GM10847 (cell line): ENCODE measurements around the gene PRSS50.

Source experiments
- POLR2A ChIP-seq: IDR thresholded peaks from 2 replicates; pipeline ENCODE4 v1.6.1; 2011; ENCODE audit not compliant: insufficient read length; ENCODE audit errors: extremely low read depth

The PRSS50 gene

DNA sequence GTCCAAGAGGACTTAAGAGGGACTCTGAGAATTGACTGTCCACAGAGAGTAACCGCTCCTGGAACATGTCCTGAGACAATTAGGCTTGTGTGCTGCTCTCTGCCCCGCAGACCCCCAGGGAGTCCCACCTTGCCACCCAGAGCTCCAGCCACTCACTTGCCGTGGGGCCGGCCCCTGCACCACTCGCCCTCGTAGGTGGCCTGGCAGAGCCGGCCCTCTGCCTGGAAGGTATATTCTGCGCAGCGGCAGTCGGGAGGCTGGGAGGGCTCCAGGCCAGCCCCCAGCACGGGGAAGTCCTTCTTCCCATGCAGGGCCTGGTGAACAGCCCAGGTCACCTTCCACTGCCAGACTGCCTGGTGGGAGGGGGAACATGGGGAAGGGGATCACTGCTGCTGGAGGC is 34.7 kb downstream of the PRSS50 start:
- no peak for TF ChIP-seq POLR2A

GRCh38 chr3:46681856-46682540 is 35.7 kb downstream of the PRSS50 start:
- no peak for TF ChIP-seq POLR2A

DNA sequence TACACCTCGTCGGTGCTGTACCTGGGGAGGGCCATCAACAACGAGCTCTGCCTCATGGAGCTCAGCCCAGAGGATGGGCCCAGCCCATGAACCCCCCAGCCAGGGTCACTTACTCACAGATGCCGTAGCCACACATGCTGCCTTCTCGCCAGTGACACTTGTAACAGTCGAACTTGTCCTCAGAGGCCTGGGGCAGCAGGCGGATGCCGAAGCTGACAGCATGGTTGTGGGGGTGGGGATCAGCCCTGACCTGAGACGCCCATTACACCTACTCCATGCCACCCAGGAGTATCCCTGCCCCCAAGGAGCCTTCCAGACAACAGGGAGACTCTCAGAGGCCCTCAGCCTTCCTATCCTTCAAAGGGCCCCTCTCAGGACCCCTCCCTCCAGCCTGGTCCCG is 36.3 kb downstream of the PRSS50 start:
- TF ChIP-seq POLR2A: no peak

DNA sequence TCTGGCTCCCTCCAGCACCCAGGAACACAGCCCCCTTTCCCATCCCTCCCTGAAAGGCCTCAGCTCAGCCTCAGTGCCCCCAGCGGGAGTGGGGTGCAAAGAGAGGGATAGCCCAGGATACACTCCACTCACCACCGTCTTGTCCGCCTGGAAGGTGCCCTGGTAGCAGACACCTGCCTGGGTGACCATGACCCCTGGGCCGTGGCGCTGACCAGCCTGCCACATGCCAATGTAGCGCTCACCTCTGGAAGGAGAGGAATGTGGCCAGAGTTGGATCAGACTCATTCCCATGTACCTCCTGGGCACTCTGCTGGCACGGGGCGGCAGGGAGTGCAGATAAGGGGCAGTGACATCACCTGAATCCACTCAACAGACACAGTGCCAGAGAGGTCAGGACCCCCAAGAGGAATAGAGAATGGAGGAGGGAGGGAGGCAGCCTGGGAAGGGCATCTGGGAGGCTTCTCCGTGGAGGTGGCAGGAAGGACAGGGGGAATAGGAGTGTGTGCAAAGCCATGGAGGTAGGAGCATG is 37.3 kb downstream of the PRSS50 start:
- TF ChIP-seq POLR2A: no peak

- TF ChIP-seq POLR2A: no peak
Observed at GRCh38 chr3:46679681-46680080, 38.0 kb downstream of the PRSS50 start.

GRCh38 chr3:46678280-46678679 is 39.4 kb downstream of the PRSS50 start:
- TF ChIP-seq POLR2A: no peak

- no peak for TF ChIP-seq POLR2A
Observed at GRCh38 chr3:46677411-46677726, 40.3 kb downstream of the PRSS50 start.

DNA sequence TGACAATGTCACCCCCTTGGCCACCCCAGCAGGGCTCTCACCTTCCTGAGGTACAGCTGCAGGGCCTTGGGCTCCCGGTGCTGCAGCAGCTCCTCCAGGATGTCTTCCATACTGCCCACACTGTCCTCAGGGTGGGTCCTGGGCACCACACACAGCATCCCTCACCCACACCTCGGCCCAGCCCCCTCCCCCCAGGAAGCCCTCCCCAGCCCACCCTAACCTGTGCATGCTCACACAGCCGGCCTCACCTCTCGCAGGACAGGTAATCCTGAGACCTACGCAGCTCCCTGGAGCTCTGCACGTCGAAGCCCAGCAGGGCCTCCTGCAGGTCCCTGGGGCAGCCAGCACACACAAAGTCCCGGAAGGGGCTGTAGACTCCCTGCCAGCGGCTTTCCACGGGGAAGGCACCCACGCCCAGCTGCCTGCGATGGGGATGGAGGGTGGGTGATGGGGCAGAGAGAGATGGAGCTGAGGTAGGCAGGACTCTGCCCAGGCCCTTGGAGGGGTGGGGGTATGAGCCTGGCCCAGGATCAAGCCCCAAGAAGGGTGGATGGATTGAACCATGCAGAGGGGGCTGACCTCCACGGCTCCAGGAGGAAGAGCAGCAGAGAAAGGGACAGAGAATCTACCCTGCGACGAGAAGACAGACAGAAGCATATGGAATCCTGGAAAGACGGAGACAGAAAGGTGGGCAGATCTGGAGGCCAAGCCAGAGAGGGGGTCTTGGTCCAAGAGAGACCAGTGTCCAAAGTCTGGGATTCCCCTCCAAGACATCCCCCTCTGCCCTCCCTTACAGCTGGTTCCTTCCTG is 40.9 kb downstream of the PRSS50 start:
- no peak for TF ChIP-seq POLR2A

DNA sequence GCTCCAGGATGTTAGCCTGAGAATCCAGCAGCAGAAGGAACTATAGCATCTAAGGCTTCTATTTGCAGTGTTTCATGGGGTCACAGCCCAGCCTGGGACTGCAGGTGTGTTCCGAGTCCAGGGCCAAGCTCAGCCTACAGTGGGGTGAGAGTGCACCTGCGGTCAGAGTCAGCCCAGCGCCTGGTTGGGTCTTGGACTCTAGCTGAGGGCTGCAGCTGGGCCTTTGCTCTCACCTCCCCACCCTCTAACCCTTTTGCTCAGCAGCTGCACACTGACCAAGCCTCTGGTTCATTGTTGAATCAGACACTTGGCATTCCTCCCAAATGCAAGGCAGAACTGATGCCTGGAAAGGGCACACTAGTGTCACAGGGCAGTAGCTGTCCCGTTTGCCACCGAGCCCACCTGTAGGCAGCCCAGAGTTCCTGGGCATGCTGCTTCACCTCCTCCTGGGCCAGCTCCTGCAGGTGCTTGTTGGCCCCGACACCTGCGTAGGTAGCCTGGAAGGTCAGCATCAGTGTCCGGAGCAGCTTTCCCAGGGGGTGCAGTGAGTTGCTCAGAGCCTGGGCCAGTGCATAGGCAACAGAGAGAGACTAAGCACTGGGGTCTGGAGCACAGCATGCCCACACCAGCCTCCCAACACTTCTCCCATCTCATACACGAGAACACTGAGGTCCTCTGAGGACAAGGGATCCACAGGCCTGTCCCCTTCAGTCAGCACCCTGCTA is 41.7 kb downstream of the PRSS50 start:
- TF ChIP-seq POLR2A: no peak

DNA sequence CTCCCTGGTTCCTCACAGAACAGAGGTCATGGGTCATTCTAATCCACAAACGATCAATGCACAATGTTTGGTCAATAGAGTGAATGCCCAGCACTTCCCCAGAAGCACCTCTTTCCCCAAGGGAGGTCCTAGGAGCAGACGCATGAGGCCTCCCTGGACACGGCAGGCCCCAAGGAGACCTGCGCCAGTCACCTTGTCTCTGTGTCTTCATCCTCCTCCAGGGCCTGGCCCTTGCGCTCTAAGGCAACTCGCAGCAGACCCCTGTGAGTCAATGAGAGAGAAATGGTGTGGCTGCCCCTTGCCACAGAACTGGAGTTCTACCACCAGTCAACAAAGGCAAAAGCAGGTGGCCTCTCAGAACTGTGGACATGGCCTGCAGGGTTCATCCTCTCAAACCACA is 42.2 kb downstream of the PRSS50 start:
- no peak for TF ChIP-seq POLR2A

DNA sequence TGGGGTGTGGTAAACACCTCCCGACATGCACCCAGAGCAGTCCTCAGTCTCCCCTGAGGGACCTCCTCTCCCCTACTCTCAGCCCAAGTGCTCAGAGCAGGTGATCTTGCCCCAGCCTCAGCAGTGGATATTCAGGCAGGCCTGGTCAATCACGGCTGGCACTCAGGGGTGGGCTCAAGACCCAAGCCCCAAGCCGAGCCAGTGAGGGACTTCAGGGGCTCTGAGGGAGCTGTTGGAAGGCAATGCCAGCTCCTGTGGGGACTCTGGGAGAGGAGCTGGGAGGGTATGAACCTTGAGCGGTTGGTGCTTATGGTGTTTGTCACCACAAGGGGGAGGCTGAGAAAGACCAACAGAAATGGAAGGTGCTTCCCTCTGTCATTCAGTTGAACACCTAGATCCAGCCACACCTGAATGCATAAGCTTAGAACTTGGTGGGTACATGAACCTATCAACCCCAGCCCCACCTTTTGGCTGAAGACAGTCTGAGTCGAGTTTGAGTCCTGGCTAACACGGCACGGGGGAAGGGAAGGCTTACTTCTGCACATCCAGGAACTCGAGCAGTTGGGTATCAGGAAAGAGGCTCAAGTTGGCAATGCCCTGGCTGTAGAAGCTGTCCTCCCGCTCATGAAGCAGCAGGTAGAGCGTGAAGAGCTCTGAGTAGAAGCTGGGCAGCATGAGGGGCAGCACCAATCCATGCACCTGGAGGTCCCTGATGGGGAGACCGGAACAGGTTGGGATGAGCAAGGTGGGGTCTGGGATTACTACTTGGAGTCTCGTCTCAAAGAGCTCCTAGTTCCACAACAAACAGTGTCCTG is 43.4 kb downstream of the PRSS50 start:
- no peak for TF ChIP-seq POLR2A

DNA sequence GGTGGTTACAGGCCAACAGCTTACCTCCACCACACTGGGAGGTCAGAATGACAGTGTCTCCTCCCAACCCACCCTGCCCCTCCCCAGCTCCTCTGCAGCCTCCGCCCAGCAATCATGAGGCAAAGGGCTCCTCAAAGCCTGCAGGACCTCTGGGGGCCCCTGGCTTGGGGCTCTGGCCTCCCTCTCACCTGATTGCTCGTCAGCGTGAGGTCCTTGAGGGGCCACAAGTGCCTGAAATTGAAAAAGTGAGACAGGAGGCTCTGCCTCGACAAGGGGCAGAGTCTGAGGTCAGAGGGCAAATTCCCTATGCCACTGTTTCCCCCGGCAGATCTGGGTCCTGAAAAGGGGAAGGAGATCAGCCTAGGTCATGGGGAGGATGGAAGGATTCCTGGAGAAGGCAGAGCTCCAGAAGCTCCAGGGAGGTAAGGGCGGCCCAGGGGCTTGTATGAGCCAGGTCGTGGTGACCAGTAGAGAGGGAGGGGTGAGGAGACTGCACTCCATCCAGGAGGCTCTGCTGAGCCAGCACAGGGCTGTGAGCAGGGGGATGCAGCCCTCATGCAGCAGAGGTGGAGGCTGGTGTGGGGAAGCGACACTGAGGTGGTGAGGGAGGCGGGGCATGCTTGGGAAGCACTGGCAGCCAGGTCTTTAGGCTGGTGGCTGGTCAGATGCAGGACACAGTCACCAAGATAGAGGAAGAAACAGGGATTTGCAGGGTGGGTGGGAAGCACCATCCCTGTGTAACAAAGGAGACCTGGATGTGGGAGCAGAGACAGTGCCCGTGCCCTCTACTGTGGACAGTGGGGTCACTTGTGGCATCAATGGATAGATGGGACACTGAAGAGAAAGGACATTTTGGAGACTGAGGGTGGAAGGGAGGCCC is 44.3 kb downstream of the PRSS50 start:
- no peak for TF ChIP-seq POLR2A

DNA sequence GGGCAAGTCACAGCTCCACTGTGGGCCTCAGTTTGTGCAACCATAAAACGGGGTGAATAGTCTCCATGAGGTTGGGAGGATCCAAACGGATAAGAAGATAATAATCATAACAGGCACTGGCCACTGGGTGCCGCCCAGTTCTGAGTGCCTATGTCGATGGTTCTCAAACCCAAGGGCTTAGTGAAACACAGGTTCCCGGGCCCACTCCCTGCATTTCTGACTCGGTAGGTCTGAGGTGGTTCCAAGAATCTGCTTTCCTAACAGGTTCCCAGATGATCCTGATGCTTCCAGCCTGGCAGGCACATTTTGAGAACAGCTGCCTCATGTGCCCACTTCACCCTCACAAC is 45.3 kb downstream of the PRSS50 start:
- TF ChIP-seq POLR2A: no peak

DNA sequence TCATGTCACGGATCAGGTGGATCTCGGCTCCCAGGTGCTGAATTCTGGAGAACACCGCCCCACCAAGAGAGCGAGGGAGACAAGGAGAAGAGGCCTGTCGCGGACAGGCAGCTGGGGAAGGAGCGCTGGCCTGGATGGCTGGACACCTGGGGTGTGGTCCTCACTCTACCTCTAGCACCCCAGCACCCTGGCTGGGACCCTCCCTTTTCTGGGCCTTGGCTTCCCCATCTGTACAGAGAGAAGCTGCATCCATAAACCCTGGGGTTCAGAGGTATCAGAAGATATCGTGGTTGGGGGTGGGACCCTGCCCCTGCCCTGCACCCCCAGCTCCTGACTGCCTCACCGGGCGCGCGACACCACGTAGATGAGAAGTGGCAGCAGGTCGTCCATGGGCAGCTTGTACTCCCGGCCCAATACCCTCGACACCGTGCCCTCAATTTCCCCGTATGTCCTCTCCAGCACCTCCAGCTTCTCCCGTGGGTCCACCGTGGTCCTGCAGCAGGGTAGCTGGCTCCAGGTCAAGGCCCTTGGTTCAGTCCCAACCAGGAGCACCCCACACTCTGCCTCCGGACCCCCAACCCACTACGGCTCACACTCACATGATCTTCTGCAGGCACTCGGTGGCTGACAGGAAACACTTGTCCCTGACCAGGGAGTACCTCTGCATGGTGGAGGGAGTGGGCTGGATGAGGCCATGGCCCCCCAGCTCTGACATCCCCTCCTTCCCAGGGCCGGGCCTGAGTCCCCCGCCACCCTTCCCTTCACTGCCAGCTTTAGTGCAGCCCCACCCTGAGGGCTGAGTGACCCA is 45.9 kb downstream of the PRSS50 start:
- no peak for TF ChIP-seq POLR2A

GRCh38 chr3:46670891-46671427 is 46.7 kb downstream of the PRSS50 start:
- TF ChIP-seq POLR2A: no peak
